BJ (cell line): ENCODE results near the gene VTN. TPM values are rescaled to one million over a fixed set of nuclear protein-coding genes. Genes with fewer than 3 reads are reported as not detected.
A peak's percentile ranks its signal among the peaks of the same experiment; 100 is the strongest.

ENCODE experiments used
- CTCF ChIA-PET: fragments of 350-600 bp; formaldehyde crosslinking; extraction: SDS; loops from one replicate; lab custom pipeline; 2021; ENCODE audit warnings: antibody characterized with exemption, inconsistent platforms; lab: Yijun Ruan, JAX
- POLR2A ChIA-PET: fragments of 300-600 bp; sonication (Branson Sonifier 250); formaldehyde crosslinking; extraction: SDS; loops from one replicate; lab custom pipeline; 2021; ENCODE audit warnings: antibody characterized with exemption; lab: Charles Lee
- DNase-seq: peaks from one replicate; pipeline ENCODE4 v3.0.0-alpha.2; 2011; ENCODE audit warnings: low read depth
- H3K27me3 ChIP-seq: 2 replicates; pipeline ENCODE4 v1.6.0; 2011; ENCODE audit warnings: low read length; ENCODE audit not compliant: control insufficient read depth, insufficient read depth
- H3K36me3 ChIP-seq: 2 replicates; pipeline ENCODE4 v1.5.1; 2011; ENCODE audit warnings: low read length; ENCODE audit not compliant: control insufficient read depth, insufficient read depth
- H3K4me3 ChIP-seq: 2 replicates; pipeline ENCODE4 v1.5.1; 2011; ENCODE audit warnings: low read depth, mild to moderate bottlenecking, control low read depth, low read length
- CTCF ChIP-seq: IDR thresholded peaks from 2 replicates; pipeline ENCODE4 v1.5.1; 2011; ENCODE audit warnings: low read depth, mild to moderate bottlenecking, control low read depth, inconsistent platforms, low read length, moderate library complexity; ENCODE audit not compliant: insufficient read depth
- polyA plus RNA-seq: library from polyadenylated mRNA; depleted of rRNA; stranded (reverse); fragments of >200 nt; gene quantifications from 2 replicates; pipeline ENCODE4 v1.2.3, GENCODE V29; 2011

VTN gene
- polyA plus RNA-seq, 1 experiment, result 4.2 TPM

DNA sequence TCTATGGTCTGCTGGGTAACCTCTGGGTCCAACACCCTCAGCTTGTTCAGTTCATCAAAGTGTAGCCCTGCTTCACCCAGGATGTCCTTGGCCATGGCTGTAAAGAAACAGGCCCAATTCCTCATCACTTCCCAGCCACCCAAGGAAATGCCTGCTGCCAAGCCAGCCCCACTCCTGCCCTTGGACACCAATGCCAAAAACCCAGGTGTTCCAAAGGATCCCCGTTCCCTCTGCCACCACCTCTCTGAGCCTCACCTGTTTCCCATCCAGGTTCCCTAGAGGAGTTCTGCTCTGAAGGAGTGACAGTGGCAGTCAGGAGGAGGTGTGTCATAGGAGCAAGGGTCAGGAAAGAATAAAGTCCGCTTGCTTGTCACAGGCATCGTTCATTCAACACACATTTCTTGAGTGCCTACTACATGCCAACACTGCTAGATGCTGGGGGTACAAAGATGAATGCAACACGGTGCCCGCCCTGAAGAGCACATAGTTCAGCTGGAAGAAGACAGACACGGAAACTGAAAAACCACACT lies 38.2 kb downstream of the VTN start:
- Histone ChIP-seq H3K4me3 (no peak overlapping the region), H3K27me3 (no peaks in the 10 kb centered on the region), H3K36me3 (peaks cover 23% of the 10 kb centered on the region)
- DNase-seq, result no peak
- no peak for TF ChIP-seq CTCF
- ChIA-PET CTCF (no interaction called here), POLR2A (no interaction called here)

- no peak overlapping the region for H3K4me3 ChIP-seq
- peaks cover 24% of the 10 kb centered on the region for H3K36me3 ChIP-seq
- ChIA-PET POLR2A (no interaction called here), CTCF (no interaction called here)
- no peak for TF ChIP-seq CTCF
- H3K27me3 ChIP-seq, result no peaks in the 10 kb centered on the region
- DNase-seq, result no peak
These were observed 39.4 kb downstream of the VTN start for GRCh38 chr17:28330671-28331070.

GRCh38 chr17:28328325-28328724 lies 41.8 kb downstream of the VTN start:
- POLR2A ChIA-PET, result no interaction called here
- no peaks in the 10 kb centered on the region for H3K27me3 ChIP-seq

GRCh38 chr17:28327709-28328108 lies 42.4 kb downstream of the VTN start:
- ChIA-PET POLR2A (no interaction called here), CTCF (interaction anchor here (0.7 kb wide), 1 partner anchor 8 kb away, joined by 4 read pairs; the partner anchor contains the start of gene TMEM97)
- DNase-seq, result no peak
- Histone ChIP-seq H3K27me3 (no peaks in the 10 kb centered on the region), H3K4me3 (no peak overlapping the region), H3K36me3 (peaks cover 24% of the 10 kb centered on the region)
- TF ChIP-seq CTCF, result peak; percentile 13; the same call in 1 of the 2 replicates

More at GRCh38 chr17:28328325-28328724, 41.8 kb downstream of the VTN start:
- H3K4me3 ChIP-seq, result no peak overlapping the region
- CTCF ChIA-PET, result interaction anchor here (0.6 to 0.7 kb wide), 2 partner anchors 9 to 96 kb away, joined by 3 to 4 read pairs; partner anchors contain the start of gene TMEM97
- H3K36me3 ChIP-seq, result peaks cover 24% of the 10 kb centered on the region
- TF ChIP-seq CTCF, result no peak
- no peak for DNase-seq

GRCh38 chr17:28327031-28327607 lies 43.0 kb downstream of the VTN start:
- TF ChIP-seq CTCF, result no peak
- peaks cover 24% of the 10 kb centered on the region for H3K36me3 ChIP-seq
- H3K4me3 ChIP-seq, result no peak overlapping the region
- no peaks in the 10 kb centered on the region for H3K27me3 ChIP-seq
- POLR2A ChIA-PET, result no interaction called here
- CTCF ChIA-PET, result no interaction called here
- DNase-seq, result no peak
